PC-9 (cell line): ENCODE results near the gene IARS2.

Experiments used
- CTCF ChIP-seq: fragments of 200-600 bp; sonication (generic); conservative IDR thresholded peaks from 2 replicates; pipeline ENCODE4 v1.6.1; 2017; ENCODE audit warnings: mixed run types, antibody characterized with exemption, mild to moderate bottlenecking, moderate library complexity
- EZH2 ChIP-seq: fragments of 200-600 bp; sonication (generic); IDR thresholded peaks from 2 replicates; pipeline ENCODE4 v1.8.0; 2017; ENCODE audit warnings: antibody characterized with exemption, low read depth

DNA sequence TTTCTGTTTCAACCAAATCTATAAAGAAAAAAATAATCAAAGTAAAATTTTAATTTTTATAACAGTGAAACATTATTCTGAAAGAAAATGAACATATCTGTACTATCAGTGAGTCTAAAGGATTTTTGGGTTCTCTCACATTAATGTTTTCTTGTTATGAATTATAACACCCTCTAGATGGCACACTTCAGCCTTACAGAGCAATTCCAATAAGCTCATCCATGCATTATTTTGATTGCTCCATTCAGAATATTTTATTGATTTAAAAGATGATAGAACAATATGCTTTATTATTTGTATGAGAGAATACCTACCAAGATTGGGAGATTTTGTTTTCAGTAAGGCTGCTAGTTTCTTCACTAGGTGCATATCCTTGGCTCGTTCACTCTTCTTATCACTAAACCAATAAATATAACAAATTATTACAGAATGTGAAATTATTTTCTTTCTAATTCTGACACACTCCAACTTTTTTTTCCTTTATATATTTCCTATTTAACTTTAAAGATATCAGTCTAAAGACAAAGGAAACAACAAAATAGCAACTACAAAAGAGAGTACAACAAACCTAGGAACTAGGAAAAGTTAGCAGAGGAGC lies 95.9 kb downstream of the IARS2 start:
- TF ChIP-seq CTCF (peak; percentile 69), EZH2 (no peak)
